KMS-11 (cell line): Measurements from ENCODE around the gene NUP35.

Source experiments
- H2AFZ ChIP-seq: fragments of 200-600 bp; sonication (generic); 2 replicates; pipeline ENCODE4 v1.6.1; 2016; ENCODE audit warnings: antibody characterized with exemption, mixed run types, low read depth
- H3K27ac ChIP-seq: fragments of 200-600 bp; sonication (generic); 2 replicates; pipeline ENCODE4 v1.6.1; 2016; ENCODE audit warnings: mild to moderate bottlenecking, mixed run types
- H3K27me3 ChIP-seq: fragments of 200-600 bp; sonication (generic); 2 replicates; pipeline ENCODE4 v1.6.1; 2017; ENCODE audit warnings: mild to moderate bottlenecking, low read depth, mixed run types, moderate library complexity; ENCODE audit not compliant: insufficient read depth
- H3K36me3 ChIP-seq: fragments of 200-600 bp; sonication (generic); 2 replicates; pipeline ENCODE4 v1.6.1; 2017; ENCODE audit warnings: mild to moderate bottlenecking, mixed run types; ENCODE audit not compliant: insufficient read depth
- H3K4me1 ChIP-seq: fragments of 200-600 bp; sonication (generic); 2 replicates; pipeline ENCODE4 v1.6.1; 2016; ENCODE audit warnings: mild to moderate bottlenecking, low read depth, mixed run types; ENCODE audit not compliant: poor library complexity, severe bottlenecking
- H3K4me2 ChIP-seq: fragments of 200-600 bp; sonication (generic); 2 replicates; pipeline ENCODE4 v1.7.0; 2016; ENCODE audit warnings: mild to moderate bottlenecking, mixed run types
- H3K4me3 ChIP-seq: fragments of 200-600 bp; sonication (generic); IDR thresholded peaks from 2 replicates; pipeline ENCODE4 v1.6.1; 2017; ENCODE audit warnings: low read depth, low read length, mixed read lengths; ENCODE audit not compliant: insufficient read depth
- H3K79me2 ChIP-seq: fragments of 200-600 bp; sonication (generic); 2 replicates; pipeline ENCODE4 v1.6.1; 2016; ENCODE audit warnings: low read depth, mixed run types; ENCODE audit not compliant: insufficient read depth
- H3K9ac ChIP-seq: fragments of 200-600 bp; sonication (generic); 2 replicates; pipeline ENCODE4 v1.6.1; 2016; ENCODE audit warnings: mild to moderate bottlenecking, mixed run types
- H4K20me1 ChIP-seq: fragments of 200-600 bp; sonication (generic); 2 replicates; pipeline ENCODE4 v1.6.1; 2016; ENCODE audit warnings: mild to moderate bottlenecking, mixed run types; ENCODE audit not compliant: insufficient read depth
- TF ChIP-seq, protein P1 (sequence below): fragments of 200-600 bp; sonication (generic); conservative IDR thresholded peaks from 2 replicates; pipeline ENCODE4 v1.6.1; 2017; ENCODE audit warnings: low read depth, mild to moderate bottlenecking, antibody characterized with exemption, low read length, moderate library complexity, mixed read lengths

NUP35 gene

DNA sequence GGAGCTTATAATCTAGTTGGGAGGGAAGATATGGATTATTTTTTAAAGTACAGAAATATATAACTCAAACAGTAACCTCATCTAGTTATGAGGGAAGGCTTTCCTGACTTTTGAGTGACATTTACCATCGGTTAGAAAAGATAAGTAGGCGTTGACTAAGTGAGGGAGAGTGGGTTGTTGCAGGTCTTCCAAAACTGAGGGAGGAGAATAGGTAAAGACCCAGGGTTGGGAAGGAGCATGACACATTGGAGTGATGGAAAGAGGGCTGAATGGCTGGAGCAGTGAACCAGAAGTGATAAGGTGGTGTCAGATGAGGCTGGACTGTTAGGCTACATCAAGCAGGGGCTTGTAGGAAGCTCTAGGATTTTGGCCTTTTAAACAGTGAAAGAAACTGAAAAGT is 10.6 kb upstream of the NUP35 start:
- no peak overlapping the region for H3K27ac ChIP-seq
- no peaks in the 10 kb centered on the region for H4K20me1 ChIP-seq
- H3K79me2 ChIP-seq = no peaks in the 10 kb centered on the region
- H3K27me3 ChIP-seq = no peaks in the 10 kb centered on the region
- H3K4me1 ChIP-seq = no peaks in the 10 kb centered on the region
- no peak overlapping the region for H3K9ac ChIP-seq
- H2AFZ ChIP-seq = no peak overlapping the region
- H3K36me3 ChIP-seq = no peaks in the 10 kb centered on the region
- TF ChIP-seq, protein P1, sequence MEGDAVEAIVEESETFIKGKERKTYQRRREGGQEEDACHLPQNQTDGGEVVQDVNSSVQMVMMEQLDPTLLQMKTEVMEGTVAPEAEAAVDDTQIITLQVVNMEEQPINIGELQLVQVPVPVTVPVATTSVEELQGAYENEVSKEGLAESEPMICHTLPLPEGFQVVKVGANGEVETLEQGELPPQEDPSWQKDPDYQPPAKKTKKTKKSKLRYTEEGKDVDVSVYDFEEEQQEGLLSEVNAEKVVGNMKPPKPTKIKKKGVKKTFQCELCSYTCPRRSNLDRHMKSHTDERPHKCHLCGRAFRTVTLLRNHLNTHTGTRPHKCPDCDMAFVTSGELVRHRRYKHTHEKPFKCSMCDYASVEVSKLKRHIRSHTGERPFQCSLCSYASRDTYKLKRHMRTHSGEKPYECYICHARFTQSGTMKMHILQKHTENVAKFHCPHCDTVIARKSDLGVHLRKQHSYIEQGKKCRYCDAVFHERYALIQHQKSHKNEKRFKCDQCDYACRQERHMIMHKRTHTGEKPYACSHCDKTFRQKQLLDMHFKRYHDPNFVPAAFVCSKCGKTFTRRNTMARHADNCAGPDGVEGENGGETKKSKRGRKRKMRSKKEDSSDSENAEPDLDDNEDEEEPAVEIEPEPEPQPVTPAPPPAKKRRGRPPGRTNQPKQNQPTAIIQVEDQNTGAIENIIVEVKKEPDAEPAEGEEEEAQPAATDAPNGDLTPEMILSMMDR = no peak
- no peak overlapping the region for H3K4me3 ChIP-seq
- no peak overlapping the region for H3K4me2 ChIP-seq

DNA sequence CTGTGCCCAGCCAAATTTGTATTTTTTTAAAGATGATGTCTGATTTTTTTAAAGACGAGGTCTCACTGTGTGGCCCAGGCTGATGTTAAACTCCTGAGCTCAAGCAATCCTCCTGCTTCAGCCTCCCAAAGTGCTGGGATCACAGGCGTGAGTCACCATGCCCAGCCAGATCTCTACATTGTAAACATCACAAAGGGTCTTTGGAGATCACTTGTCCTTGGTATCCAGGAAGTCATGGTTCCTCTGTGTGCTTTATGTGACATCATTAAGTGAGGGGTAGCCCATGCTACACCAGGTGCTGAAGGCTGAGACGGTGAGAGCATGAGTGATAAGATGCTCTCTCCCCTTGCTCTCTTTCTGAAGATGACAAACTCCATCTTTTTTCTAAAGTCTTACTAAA is 7.0 kb upstream of the NUP35 start:
- H2AFZ ChIP-seq = no peak overlapping the region
- TF ChIP-seq, protein P1 = no peak
- H4K20me1 ChIP-seq = no peaks in the 10 kb centered on the region
- H3K79me2 ChIP-seq = no peaks in the 10 kb centered on the region
- no peaks in the 10 kb centered on the region for H3K4me1 ChIP-seq
- no peak overlapping the region for H3K4me3 ChIP-seq
- H3K27me3 ChIP-seq = no peaks in the 10 kb centered on the region
- no peak overlapping the region for H3K27ac ChIP-seq
- H3K4me2 ChIP-seq = no peak overlapping the region
- no peak overlapping the region for H3K9ac ChIP-seq
- no peaks in the 10 kb centered on the region for H3K36me3 ChIP-seq

DNA sequence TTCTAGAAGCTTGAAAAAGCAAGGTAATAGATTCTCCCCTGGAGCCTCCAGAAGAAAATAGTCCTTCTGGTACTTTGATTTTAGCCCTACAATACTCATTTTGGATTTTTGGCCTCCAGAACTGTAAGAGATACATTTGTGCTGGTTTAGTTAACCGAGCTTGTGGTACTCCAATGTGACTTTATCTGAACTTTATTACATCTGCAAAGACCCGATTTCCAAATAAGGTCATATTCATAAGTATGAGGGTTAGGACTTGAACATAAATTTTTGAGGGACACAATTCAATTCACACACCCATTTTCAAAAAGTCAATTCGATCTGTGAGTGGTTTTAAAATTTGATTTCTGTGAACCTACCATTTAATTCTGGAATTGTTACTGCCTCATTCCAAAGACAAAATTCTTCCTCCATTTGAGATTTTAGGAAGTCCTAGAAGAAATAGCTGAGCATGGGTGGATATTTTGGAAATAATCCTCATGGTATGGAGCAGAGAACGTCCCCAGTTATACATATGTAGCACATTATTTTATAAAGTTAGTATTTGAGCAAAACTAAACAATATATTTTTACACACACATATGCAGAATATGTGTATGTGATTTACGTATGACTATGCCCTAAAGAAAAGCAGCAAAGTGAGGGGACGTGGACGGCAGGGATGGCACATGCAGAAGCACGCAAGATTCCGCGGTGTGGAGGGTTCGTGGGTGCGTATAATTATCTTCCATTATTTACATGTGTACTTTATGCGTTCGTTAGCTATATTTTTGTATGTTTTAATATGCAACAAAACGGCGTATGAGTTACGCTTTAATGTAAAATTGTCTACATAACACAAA is 905 bp upstream of the NUP35 start:
- Histone ChIP-seq H3K27me3 (no peaks in the 10 kb centered on the region), H3K4me3 (no peak overlapping the region), H3K27ac (peak overlapping the region; percentile 93), H4K20me1 (no peaks in the 10 kb centered on the region), H3K9ac (peak overlapping the region; percentile 89; the same call in 1 of the 2 replicates), H3K36me3 (no peaks in the 10 kb centered on the region), H2AFZ (peak overlapping the region; percentile 89), H3K4me1 (peaks cover 20% of the 10 kb centered on the region), H3K4me2 (peak overlapping the region; percentile 62), H3K79me2 (peaks cover 37% of the 10 kb centered on the region)
- TF ChIP-seq, protein P1 = no peak

DNA sequence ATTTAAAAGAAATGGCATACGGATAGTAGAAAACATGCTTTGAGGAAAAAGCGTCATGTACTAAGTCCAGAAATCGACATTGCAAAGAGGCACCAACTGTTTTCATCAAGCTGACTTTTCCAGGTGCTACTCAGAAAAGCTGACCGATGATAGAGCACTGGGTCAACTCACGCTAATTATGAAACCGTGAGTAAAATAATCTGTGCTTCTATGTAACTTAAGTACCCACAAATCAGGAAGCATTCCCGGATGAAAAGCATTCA is 353 bp upstream of the NUP35 start:
- Histone ChIP-seq H3K4me1 (peaks cover 20% of the 10 kb centered on the region), H3K36me3 (0 out of 2 replicates have a peak, but pooled peaks cover 4% of the 10 kb centered on the region), H3K9ac (peak overlapping the region; percentile 89), H3K4me3 (no peak overlapping the region), H3K27ac (peak overlapping the region; percentile 93), H2AFZ (peak overlapping the region; percentile 89), H3K4me2 (peak overlapping the region; percentile 62), H4K20me1 (no peaks in the 10 kb centered on the region), H3K27me3 (no peaks in the 10 kb centered on the region), H3K79me2 (peaks cover 42% of the 10 kb centered on the region)
- TF ChIP-seq, protein P1 = no peak
